C4-2B (cell line): ENCODE results near the gene TRIM15.

Experiments
- CTCF ChIP-seq: fragments of 450-650 bp; conservative IDR thresholded peaks from 2 replicates; pipeline ENCODE4 v1.5.1; 2017; ENCODE audit warnings: mild to moderate bottlenecking
- ZFX ChIP-seq: fragments of 450-650 bp; IDR thresholded peaks from 2 replicates; pipeline ENCODE4 v1.6.1; 2017

- no peak for TF ChIP-seq CTCF
- TF ChIP-seq ZFX: no peak
Observed at GRCh38 chr6:30142665-30143064, 20.7 kb upstream of the TRIM15 start.
